HEK293T (cell line): ENCODE measurements around the gene MICAL2.

Experiments
- CTCF ChIA-PET: fragments of 350-600 bp; formaldehyde crosslinking; extraction: SDS; loops from one replicate; lab custom pipeline; 2021; ENCODE audit warnings: antibody characterized with exemption, inconsistent platforms; lab: Yijun Ruan, JAX
- POLR2A ChIA-PET: fragments of 350-600 bp; formaldehyde crosslinking; extraction: SDS; loops from one replicate; lab custom pipeline; 2020; ENCODE audit warnings: antibody characterized with exemption, inconsistent platforms; lab: Yijun Ruan, JAX
- DNase-seq: peaks from one replicate; pipeline ENCODE4 v3.0.0; 2012; ENCODE audit warnings: mixed read lengths; ENCODE audit errors: extremely low spot score
- ARNT ChIP-seq: fragments of 450-650 bp; IDR thresholded peaks from 2 replicates; pipeline ENCODE4 v1.6.1; 2017; ENCODE audit warnings: mild to moderate bottlenecking
- BHLHE40 ChIP-seq: fragments of 450-650 bp; IDR thresholded peaks from 2 replicates; pipeline ENCODE4 v1.6.1; 2016; ENCODE audit warnings: mild to moderate bottlenecking, moderate library complexity, borderline replicate concordance
- CTBP1 ChIP-seq: fragments of 450-650 bp; IDR thresholded peaks from 2 replicates; pipeline ENCODE4 v1.6.1; 2016; ENCODE audit warnings: borderline replicate concordance
- ELF4 ChIP-seq: fragments of 450-650 bp; IDR thresholded peaks from 2 replicates; pipeline ENCODE4 v1.6.1; 2017; ENCODE audit warnings: antibody characterized with exemption
- FOXA1 ChIP-seq: fragments of 450-650 bp; IDR thresholded peaks from 2 replicates; pipeline ENCODE4 v1.6.1; 2016; ENCODE audit warnings: mild to moderate bottlenecking
- FOXK2 ChIP-seq: fragments of 450-650 bp; IDR thresholded peaks from 2 replicates; pipeline ENCODE4 v1.6.1; 2016; ENCODE audit warnings: mild to moderate bottlenecking
- FOXM1 ChIP-seq: fragments of 450-650 bp; IDR thresholded peaks from 2 replicates; pipeline ENCODE4 v1.6.1; 2017; ENCODE audit warnings: mild to moderate bottlenecking, borderline replicate concordance
- HDGF ChIP-seq: fragments of 450-650 bp; IDR thresholded peaks from 2 replicates; pipeline ENCODE4 v1.6.1; 2017; ENCODE audit warnings: antibody characterized with exemption, borderline replicate concordance
- L3MBTL2 ChIP-seq: fragments of 450-650 bp; conservative IDR thresholded peaks from 2 replicates; pipeline ENCODE4 v1.6.1; 2016; ENCODE audit warnings: mild to moderate bottlenecking
- LEF1 ChIP-seq: fragments of 450-650 bp; IDR thresholded peaks from 2 replicates; pipeline ENCODE4 v1.6.1; 2017; ENCODE audit warnings: mild to moderate bottlenecking, borderline replicate concordance
- NFRKB ChIP-seq: fragments of 450-650 bp; IDR thresholded peaks from 2 replicates; pipeline ENCODE4 v1.6.1; 2016; ENCODE audit warnings: mild to moderate bottlenecking, moderate library complexity
- SP1 ChIP-seq: fragments of 450-650 bp; IDR thresholded peaks from 2 replicates; pipeline ENCODE4 v1.6.1; 2017
- SUZ12 ChIP-seq: fragments of 450-650 bp; IDR thresholded peaks from 2 replicates; pipeline ENCODE4 v1.6.1; 2016; ENCODE audit warnings: mild to moderate bottlenecking
- TARDBP ChIP-seq: fragments of 450-650 bp; IDR thresholded peaks from 2 replicates; pipeline ENCODE4 v1.6.1; 2016
- ZNF384 ChIP-seq: fragments of 450-650 bp; IDR thresholded peaks from 2 replicates; pipeline ENCODE4 v1.6.1; 2016
- TF ChIP-seq, protein P1 (sequence below): fragments of 450-650 bp; IDR thresholded peaks from 2 replicates; pipeline ENCODE4 v1.6.1; 2016

MICAL2 gene

DNA sequence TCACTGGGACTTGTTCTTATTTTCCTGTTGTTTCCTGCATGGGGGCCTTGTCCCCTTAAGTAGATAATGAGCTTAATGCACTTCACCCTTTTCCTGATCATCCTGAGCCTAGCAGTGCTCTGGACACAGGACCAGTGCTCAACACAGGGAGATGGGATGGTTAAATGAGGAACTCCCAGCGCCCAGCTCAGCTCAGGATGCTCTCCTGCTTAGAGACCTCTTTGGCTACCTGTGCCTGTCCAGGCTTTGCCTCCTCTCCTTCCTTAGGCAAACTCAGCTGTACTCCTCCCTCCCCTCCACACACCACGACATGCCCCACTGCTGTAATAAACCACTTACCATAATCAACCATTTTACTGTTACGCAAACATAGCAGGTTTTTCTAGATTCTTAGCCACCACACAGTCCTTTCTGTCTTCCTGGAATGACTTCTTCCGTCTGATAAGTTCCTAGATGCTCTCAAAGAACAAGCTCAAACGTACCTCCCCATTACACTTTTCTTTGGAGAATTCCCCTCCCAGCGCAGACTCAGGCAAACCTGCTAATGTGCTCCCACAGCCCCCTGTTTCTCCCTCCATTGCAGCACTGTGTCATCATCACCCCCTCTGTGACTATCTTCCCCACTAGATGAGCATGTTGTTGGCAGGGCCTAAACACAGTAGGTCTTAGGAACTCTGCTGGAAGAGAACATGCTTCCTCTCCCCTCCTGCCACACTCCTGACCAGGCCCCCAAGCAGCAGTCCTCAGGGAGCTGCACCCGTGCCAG, 113.6 kb downstream of the MICAL2 start:
- POLR2A ChIA-PET = interaction anchor here (1.0 kb wide), 1 partner anchor 24 kb away, joined by 3 read pairs; no protein-coding TSS in a partner anchor
- no peak for TF ChIP-seq BHLHE40
- no peak for TF ChIP-seq FOXK2
- TF ChIP-seq FOXA1 = no peak
- TF ChIP-seq FOXM1 = no peak
- no peak for TF ChIP-seq TARDBP
- no peak for TF ChIP-seq ARNT
- TF ChIP-seq ZNF384 = no peak
- TF ChIP-seq, protein P1, sequence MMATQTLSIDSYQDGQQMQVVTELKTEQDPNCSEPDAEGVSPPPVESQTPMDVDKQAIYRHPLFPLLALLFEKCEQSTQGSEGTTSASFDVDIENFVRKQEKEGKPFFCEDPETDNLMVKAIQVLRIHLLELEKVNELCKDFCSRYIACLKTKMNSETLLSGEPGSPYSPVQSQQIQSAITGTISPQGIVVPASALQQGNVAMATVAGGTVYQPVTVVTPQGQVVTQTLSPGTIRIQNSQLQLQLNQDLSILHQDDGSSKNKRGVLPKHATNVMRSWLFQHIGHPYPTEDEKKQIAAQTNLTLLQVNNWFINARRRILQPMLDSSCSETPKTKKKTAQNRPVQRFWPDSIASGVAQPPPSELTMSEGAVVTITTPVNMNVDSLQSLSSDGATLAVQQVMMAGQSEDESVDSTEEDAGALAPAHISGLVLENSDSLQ = no peak
- TF ChIP-seq ELF4 = no peak
- no peak for TF ChIP-seq SP1
- no peak for TF ChIP-seq LEF1
- no peak for TF ChIP-seq SUZ12
- no peak for TF ChIP-seq NFRKB
- no peak for TF ChIP-seq L3MBTL2
- TF ChIP-seq HDGF = no peak
- CTCF ChIA-PET = interaction anchor here (0.6 to 1.0 kb wide), 2 partner anchors 9 to 705 kb away, joined by 3 to 4 read pairs; no protein-coding TSS in a partner anchor
- DNase-seq = no peak

DNA sequence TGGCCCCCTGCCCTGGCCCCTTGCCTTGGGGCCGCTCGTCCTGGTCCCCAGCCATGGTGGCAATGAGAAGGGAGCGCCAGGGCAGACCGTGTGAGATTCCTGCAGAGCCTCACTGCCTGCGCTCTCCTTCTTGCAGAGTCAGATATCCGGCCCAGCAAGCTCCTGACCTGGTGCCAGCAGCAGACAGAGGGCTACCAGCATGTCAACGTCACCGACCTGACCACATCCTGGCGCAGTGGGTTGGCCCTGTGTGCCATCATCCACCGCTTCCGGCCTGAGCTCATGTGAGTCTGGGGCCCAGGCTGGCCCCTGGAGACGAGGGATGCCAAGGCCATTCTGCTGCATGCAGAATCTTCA, 114.1 kb downstream of the MICAL2 start:
- DNase-seq = no peak
- ChIA-PET POLR2A (no interaction called here), CTCF (interaction anchor here (0.6 kb wide), 1 partner anchor 705 kb away, joined by 3 read pairs; no protein-coding TSS in a partner anchor)
- no peak for TF ChIP-seq ARNT
- no peak for TF ChIP-seq FOXK2
- TF ChIP-seq LEF1 = no peak
- TF ChIP-seq BHLHE40 = no peak
- TF ChIP-seq NFRKB = no peak
- TF ChIP-seq SP1 = no peak
- TF ChIP-seq FOXM1 = no peak
- TF ChIP-seq CTBP1 = no peak
- TF ChIP-seq FOXA1 = no peak
- TF ChIP-seq, protein P1 = no peak
- no peak for TF ChIP-seq ZNF384
- no peak for TF ChIP-seq SUZ12
- TF ChIP-seq ELF4 = no peak
- TF ChIP-seq TARDBP = no peak
- TF ChIP-seq L3MBTL2 = no peak
- TF ChIP-seq HDGF = no peak

DNA sequence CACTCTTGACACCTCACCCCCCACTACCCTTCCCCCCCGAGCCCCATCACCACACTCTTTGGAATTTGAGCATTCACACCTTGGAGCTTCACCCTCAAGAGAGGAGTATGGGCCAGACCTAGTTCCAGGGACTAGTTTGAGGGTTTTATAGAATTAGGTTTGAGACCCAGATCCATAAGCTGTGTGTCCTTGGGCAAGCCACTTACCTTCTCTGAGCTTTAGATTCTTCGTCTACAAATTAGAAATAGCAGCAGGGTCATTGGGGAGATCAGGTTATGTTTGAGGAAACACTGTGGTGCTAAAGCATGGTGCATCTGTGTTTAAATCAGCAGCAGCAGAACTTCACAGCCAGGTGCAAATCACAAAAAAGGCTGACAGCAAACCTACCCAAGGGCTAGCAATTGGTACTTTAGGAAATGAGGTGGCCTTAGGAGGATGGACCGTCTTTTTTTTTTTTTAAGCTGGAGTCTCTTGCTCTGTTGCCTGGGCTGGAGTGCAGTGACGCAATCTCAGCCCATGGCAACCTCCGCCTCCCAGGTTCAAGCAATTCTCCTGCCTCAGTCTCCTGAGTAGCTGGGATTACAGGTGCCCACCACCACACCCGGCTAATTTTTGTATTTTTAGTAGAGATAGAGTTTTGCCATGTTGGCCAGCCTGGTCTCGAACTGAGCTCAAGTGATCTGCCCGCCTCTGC, 114.8 kb downstream of the MICAL2 start:
- ChIA-PET POLR2A (no interaction called here), CTCF (interaction anchor here (0.7 kb wide), 1 partner anchor 175 kb away, joined by 3 read pairs; no protein-coding TSS in a partner anchor)
- DNase-seq = no peak
- TF ChIP-seq L3MBTL2 = no peak
- no peak for TF ChIP-seq NFRKB
- no peak for TF ChIP-seq SP1
- TF ChIP-seq LEF1 = no peak
- TF ChIP-seq TARDBP = no peak
- TF ChIP-seq, protein P1 = no peak
- TF ChIP-seq ZNF384 = no peak
- no peak for TF ChIP-seq BHLHE40

DNA sequence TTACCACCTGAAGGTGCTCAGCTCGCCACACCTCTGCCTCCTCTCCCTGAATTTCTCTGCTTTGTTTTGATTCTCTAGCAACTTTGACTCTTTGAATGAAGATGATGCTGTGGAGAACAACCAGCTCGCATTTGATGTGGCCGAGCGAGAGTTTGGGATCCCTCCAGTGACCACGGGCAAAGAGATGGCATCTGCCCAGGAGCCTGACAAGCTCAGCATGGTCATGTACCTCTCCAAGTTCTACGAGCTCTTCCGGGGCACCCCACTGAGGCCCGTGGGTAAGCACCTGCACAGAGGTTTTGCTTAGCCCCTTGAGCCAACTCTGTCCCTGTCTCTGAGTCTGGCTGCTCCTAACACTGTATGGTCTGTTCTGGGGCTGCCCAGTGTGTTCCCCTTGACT, 115.7 kb downstream of the MICAL2 start:
- CTCF ChIA-PET = interaction anchor here (0.7 kb wide), 1 partner anchor 176 kb away, joined by 3 read pairs; no protein-coding TSS in a partner anchor
- POLR2A ChIA-PET = no interaction called here
- DNase-seq = no peak
- TF ChIP-seq SP1 (no peak), BHLHE40 (no peak), FOXA1 (no peak), L3MBTL2 (no peak), FOXM1 (no peak), ELF4 (no peak), ZNF384 (no peak), TARDBP (no peak), CTBP1 (no peak), FOXK2 (no peak), SUZ12 (no peak), ARNT (no peak), LEF1 (no peak), NFRKB (no peak)
- TF ChIP-seq, protein P1 = no peak
